Keratinocyte (primary cell): Measurements from ENCODE around the gene APOL1. TPM values are rescaled to one million over a fixed set of nuclear protein-coding genes. Genes with fewer than 3 reads are reported as not detected.

ENCODE experiments used
- DNase-seq: peaks from one replicate; pipeline ENCODE4 v3.0.0-alpha.2; 2011; ENCODE audit warnings: low read depth, missing footprints, low spot score
- FAIRE-seq: peaks from 2 replicates; lab custom pipeline; 2011; peaks lifted over from hg19 to GRCh38; lab: Jason Lieb, UNC
- H2AFZ ChIP-seq: 2 replicates; pipeline ENCODE4 v1.6.0; 2012; ENCODE audit warnings: low read length, control low read depth, inconsistent platforms; ENCODE audit not compliant: control insufficient read depth
- H3K27ac ChIP-seq: 2 replicates; pipeline ENCODE4 v1.5.1; 2011; ENCODE audit warnings: low read length; ENCODE audit not compliant: control insufficient read depth, insufficient read depth
- H3K27me3 ChIP-seq: 3 replicates; pipeline ENCODE4 v1.6.0; 2011; ENCODE audit warnings: low read length; ENCODE audit not compliant: control insufficient read depth, insufficient read depth; ENCODE audit errors: extremely low read depth
- H3K36me3 ChIP-seq, 2 experiments: 2 replicates in 1 of 2; 3 replicates in 1 of 2; pipeline ENCODE4 v1.5.1; 2011; ENCODE audit warnings: low read length in 2 of 2, mild to moderate bottlenecking in 1 of 2; ENCODE audit not compliant: control insufficient read depth in 2 of 2, insufficient read depth in 2 of 2; ENCODE audit errors: extremely low read depth in 1 of 2
- H3K4me1 ChIP-seq: 3 replicates; pipeline ENCODE4 v1.5.1; 2011; ENCODE audit warnings: low read length; ENCODE audit not compliant: control insufficient read depth, insufficient read depth; ENCODE audit errors: extremely low read depth
- H3K4me2 ChIP-seq: 3 replicates; pipeline ENCODE4 v1.6.0; 2011; ENCODE audit warnings: low read depth, low read length; ENCODE audit not compliant: control insufficient read depth, insufficient read depth; ENCODE audit errors: extremely low read depth
- H3K4me3 ChIP-seq, 3 experiments: fragments of 200-600 bp in 1 of 3; sonication (generic) in 1 of 3; 2 replicates in 2 of 3; 3 replicates in 1 of 3; pipeline ENCODE4 v1.5.1; 2011 to 2016; ENCODE audit warnings: low read length in 3 of 3, mild to moderate bottlenecking in 3 of 3, control low read depth in 2 of 3, inconsistent platforms in 1 of 3, low read depth in 1 of 3, mixed read lengths in 1 of 3, mixed run types in 1 of 3, moderate library complexity in 1 of 3; ENCODE audit not compliant: control insufficient read depth in 2 of 3, insufficient read depth in 2 of 3; ENCODE audit errors: extremely low read depth in 1 of 3
- H3K79me2 ChIP-seq: 2 replicates; pipeline ENCODE4 v1.6.0; 2012; ENCODE audit warnings: low read length; ENCODE audit not compliant: control insufficient read depth, insufficient read depth
- H3K9ac ChIP-seq: 3 replicates; pipeline ENCODE4 v1.6.0; 2011; ENCODE audit warnings: low read length; ENCODE audit not compliant: control insufficient read depth, insufficient read depth; ENCODE audit errors: extremely low read depth
- H3K9me1 ChIP-seq: 3 replicates; pipeline ENCODE4 v1.6.0; 2011; ENCODE audit warnings: low read length; ENCODE audit not compliant: control insufficient read depth, insufficient read depth; ENCODE audit errors: extremely low read depth
- H3K9me3 ChIP-seq: 2 replicates; pipeline ENCODE4 v1.5.1; 2012; ENCODE audit warnings: low read depth, low read length; ENCODE audit not compliant: control insufficient read depth
- H4K20me1 ChIP-seq: 3 replicates; pipeline ENCODE4 v1.6.0; 2011; ENCODE audit warnings: low read length; ENCODE audit not compliant: control insufficient read depth, insufficient read depth; ENCODE audit errors: extremely low read depth
- CTCF ChIP-seq, 3 experiments: IDR thresholded peaks in 1 of 3; conservative IDR thresholded peaks in 1 of 3; optimal IDR thresholded peaks in 1 of 3; 2 replicates in 2 of 3; 3 replicates in 1 of 3; pipeline versions ENCODE3 to v1.5.1; 2011; ENCODE audit warnings: low read length in 3 of 3, mild to moderate bottlenecking in 3 of 3, moderate library complexity in 2 of 3, control low read depth in 1 of 3, inconsistent platforms in 1 of 3; ENCODE audit not compliant: insufficient read depth in 2 of 3; ENCODE audit errors: extremely low read depth in 1 of 3
- EZH2 ChIP-seq: IDR thresholded peaks from one replicate; pipeline ENCODE4 v1.6.1; 2012; ENCODE audit warnings: inconsistent platforms, mild to moderate bottlenecking, low read length, moderate library complexity
- dilution Hi-C: fragments of 300-500 bp; cut with MboI; formaldehyde crosslinking; loops from one replicate; pipeline ENCODE4 v1.7.0; 2020; ENCODE audit warnings: low sequenced_read_pairs; ENCODE audit not compliant: extremely low pct_ligation_motif_present
- polyA plus RNA-seq, 5 experiments: library from polyadenylated mRNA; depleted of rRNA in 3 of 5; stranded (reverse) in 3 of 5; stranded (forward) in 1 of 5; unstranded in 1 of 5; fragments of >200 nt; gene quantifications; 1 replicate in 1 of 5; 2 replicates in 3 of 5; 3 replicates in 1 of 5; pipeline versions ENCODE4 v1.2.1 to v1.2.3, GENCODE V29; 2011 to 2012; ENCODE audit warnings: missing spikeins in 2 of 5, low read depth in 1 of 5, low replicate concordance in 1 of 5

Gene APOL1
- polyA plus RNA-seq, 1 donor (not counting 4 experiments of a cell fraction or from before 2014, with no cell fraction given), result 3.0 TPM

- Histone ChIP-seq H3K4me2 (no peak overlapping the region), H3K9me1 (no peaks in the 10 kb centered on the region), H3K9me3 (no peaks in the 10 kb centered on the region), H3K27ac (no peak overlapping the region), H3K27me3 (no peaks in the 10 kb centered on the region), H2AFZ (no peak overlapping the region), H3K4me1 (no peaks in the 10 kb centered on the region), H3K4me3 (no peak overlapping the region), H3K9ac (no peak overlapping the region), H3K79me2 (peaks cover 2% of the 10 kb centered on the region), H4K20me1 (peaks cover 32% of the 10 kb centered on the region), H3K36me3 (peaks cover 49% of the 10 kb centered on the region in 2 experiments)
- no peak for DNase-seq
- dilution Hi-C loops, result no loop called here
- FAIRE-seq, result no peak
- TF ChIP-seq EZH2 (no peak), CTCF (optimal IDR thresholded peaks at IDR 0.05 in 1 of 3, IDR thresholded peaks at IDR 0.05 in 1 of 3, conservative IDR thresholded peaks at IDR 0.05 in 1 of 3; ENCODE audit: extremely low read depth in 1 of 3, insufficient read depth in 2 of 3, low read length in 3 of 3) (no peak)
Observed at GRCh38 chr22:36281781-36282327, 28.9 kb downstream of the APOL1 start.

- Histone ChIP-seq H4K20me1 (peaks cover 35% of the 10 kb centered on the region), H3K36me3 (peaks cover 52 to 53% of the 10 kb centered on the region in 2 experiments), H3K9me1 (no peaks in the 10 kb centered on the region), H3K27me3 (no peaks in the 10 kb centered on the region), H3K27ac (no peak overlapping the region), H3K79me2 (peaks cover 2% of the 10 kb centered on the region), H3K4me3 (no peak overlapping the region), H3K9ac (no peak overlapping the region), H3K4me1 (no peaks in the 10 kb centered on the region), H2AFZ (no peak overlapping the region), H3K9me3 (no peaks in the 10 kb centered on the region), H3K4me2 (no peak overlapping the region)
- FAIRE-seq, result no peak
- no peak for DNase-seq
- TF ChIP-seq CTCF (optimal IDR thresholded peaks at IDR 0.05 in 1 of 3, IDR thresholded peaks at IDR 0.05 in 1 of 3, conservative IDR thresholded peaks at IDR 0.05 in 1 of 3; ENCODE audit: extremely low read depth in 1 of 3, insufficient read depth in 2 of 3, low read length in 3 of 3) (no peak), EZH2 (no peak)
- dilution Hi-C loops, result no loop called here
Observed at GRCh38 chr22:36282328-36282831, 29.4 kb downstream of the APOL1 start.
